Stomach (tissue), 4 donors: Measurements from ENCODE around the gene UBR2.

Source experiments
- EP300 ChIP-seq: sonication (generic); formaldehyde crosslinking; IDR thresholded peaks from one replicate; pipeline ENCODE4 v1.6.1; 2017; ENCODE audit warnings: antibody characterized with exemption
- POLR2A ChIP-seq, 4 donors: fragments of 450-650 bp; IDR thresholded peaks; one replicate each; pipeline ENCODE4 v1.6.1; 2016; ENCODE audit warnings: antibody characterized with exemption in 4 of 4, control low read depth in 2 of 4, mild to moderate bottlenecking in 1 of 4, moderate library complexity in 1 of 4
- POLR2AphosphoS5 ChIP-seq, 3 donors: sonication (generic); formaldehyde crosslinking; IDR thresholded peaks; one replicate each; pipeline ENCODE4 v1.6.1; 2016; ENCODE audit warnings: antibody characterized with exemption in 3 of 3
- TF ChIP-seq, protein P1 (sequence below), 7 experiments: fragments of 450-650 bp in 4 of 7; fragments of 200-600 bp in 3 of 7; sonication (generic) in 3 of 7; IDR thresholded peaks; one replicate each; pipeline ENCODE4 v1.5.1; 2016 to 2019; ENCODE audit warnings: antibody characterized with exemption in 7 of 7, control low read depth in 2 of 7, mild to moderate bottlenecking in 1 of 7

- TF ChIP-seq POLR2A (IDR thresholded peaks at IDR 0.05) (no peak), EP300 (no peak), POLR2AphosphoS5 (IDR thresholded peaks at IDR 0.05) (no peak)
- TF ChIP-seq, protein P1, sequence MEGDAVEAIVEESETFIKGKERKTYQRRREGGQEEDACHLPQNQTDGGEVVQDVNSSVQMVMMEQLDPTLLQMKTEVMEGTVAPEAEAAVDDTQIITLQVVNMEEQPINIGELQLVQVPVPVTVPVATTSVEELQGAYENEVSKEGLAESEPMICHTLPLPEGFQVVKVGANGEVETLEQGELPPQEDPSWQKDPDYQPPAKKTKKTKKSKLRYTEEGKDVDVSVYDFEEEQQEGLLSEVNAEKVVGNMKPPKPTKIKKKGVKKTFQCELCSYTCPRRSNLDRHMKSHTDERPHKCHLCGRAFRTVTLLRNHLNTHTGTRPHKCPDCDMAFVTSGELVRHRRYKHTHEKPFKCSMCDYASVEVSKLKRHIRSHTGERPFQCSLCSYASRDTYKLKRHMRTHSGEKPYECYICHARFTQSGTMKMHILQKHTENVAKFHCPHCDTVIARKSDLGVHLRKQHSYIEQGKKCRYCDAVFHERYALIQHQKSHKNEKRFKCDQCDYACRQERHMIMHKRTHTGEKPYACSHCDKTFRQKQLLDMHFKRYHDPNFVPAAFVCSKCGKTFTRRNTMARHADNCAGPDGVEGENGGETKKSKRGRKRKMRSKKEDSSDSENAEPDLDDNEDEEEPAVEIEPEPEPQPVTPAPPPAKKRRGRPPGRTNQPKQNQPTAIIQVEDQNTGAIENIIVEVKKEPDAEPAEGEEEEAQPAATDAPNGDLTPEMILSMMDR (IDR thresholded peaks at IDR 0.05): no peak
Measured at GRCh38 chr6:42688281-42688680, 124.5 kb downstream of the UBR2 start.
